HG03135 (cell line): ENCODE measurements around the gene PCYOX1L.

Experiments used
- ATAC-seq: cut with Tn5 transposase; IDR thresholded peaks from one replicate; pipeline ENCODE4 v1.9.1; 2021; ENCODE audit warnings: mild to moderate bottlenecking, moderate library complexity; ENCODE audit not compliant: unreplicated experiment

PCYOX1L gene

DNA sequence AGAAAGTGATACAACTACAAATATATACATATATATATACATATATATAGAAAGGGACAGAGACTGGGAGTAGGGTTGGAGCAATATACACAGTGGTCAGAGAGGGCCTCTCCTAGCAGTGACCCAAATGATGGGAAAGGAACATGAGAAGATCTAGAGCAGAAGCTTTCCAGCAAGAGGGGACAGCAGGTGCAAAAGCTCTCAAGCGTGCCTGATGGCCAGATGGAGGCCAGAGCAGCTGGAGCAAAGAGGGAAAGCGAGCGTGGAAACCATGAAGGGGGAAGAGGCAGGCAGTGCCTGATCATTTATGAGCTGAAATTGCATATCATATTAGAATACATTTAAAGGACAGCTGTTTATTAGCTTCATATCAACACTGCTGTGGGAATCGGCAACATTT, 20.1 kb upstream of the PCYOX1L start:
- ATAC-seq, result no peak

DNA sequence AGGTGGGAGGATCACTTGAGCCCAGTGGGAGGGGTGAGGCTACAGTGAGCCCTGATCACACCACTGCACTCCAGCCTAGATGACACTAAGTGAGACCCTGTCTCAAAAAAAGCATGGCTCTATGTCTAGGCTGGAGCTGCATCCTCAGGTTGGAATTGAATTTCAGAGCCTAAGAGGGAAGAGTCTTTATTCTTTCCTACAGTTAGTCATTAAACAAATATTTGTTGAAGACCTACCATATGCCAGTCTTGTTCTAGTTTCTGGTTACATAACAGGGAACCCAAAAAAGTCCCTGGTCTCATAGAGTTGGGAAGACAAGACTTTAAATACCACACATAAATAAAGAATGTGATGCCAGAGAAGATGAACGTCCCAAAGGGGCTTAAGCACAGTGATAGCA, 19.5 kb upstream of the PCYOX1L start:
- ATAC-seq, result no peak

DNA sequence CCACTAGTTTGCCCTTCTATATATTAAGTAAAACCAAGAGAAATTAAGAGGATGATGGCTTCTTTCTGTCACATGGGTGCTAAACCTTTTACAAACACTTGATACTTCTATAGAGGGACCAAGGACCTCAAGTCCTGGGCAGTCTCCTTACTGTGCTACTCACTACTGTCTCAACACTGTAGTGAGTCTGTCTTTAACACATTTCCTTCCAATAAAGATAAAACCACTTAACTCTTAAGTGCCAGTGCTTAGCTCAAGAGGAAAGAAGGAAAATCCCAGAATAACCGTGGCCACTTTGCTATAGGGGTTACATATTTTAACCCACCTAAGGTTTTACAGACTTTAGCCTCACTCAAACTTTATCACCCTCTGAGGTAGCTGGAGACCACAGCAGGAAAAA, 16.9 kb upstream of the PCYOX1L start:
- no peak for ATAC-seq

DNA sequence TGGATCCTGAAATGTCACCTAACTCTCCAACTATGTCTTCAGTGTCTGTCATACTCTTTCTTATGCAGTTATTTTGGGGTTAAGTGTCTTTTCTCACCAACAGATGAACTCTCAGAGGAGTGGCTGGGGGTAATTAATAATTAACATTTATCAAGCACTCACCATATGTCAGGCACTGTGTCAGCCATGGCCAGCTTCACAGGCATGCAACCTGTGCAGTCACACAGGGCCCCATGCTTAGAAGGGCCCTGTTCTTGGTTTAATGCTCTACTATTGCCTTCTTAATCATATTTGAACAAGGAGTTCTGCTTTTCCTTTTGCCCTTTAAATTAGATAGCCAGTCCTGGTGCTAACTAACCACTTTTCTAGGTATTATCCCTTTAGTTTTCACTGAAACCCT, 16.0 kb upstream of the PCYOX1L start:
- ATAC-seq, result no peak

DNA sequence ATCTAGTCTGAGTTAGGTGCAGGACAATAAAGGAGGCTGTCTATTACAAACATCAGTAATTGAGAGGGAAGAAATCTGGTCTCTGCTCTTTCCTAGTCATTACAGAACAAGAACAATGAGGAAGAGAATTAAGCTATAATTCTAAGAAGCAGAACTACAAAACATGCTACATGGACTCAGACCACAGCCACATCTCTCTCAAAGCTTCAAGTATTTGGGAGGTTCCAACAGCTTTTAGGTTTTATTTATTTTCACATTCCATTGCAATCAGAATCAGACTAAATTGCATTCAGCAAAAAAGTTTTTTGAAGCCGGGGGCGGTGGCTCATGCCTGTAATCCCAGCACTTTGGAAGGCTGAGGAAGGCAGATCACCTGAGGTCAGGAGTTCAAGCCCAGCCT, 13.7 kb upstream of the PCYOX1L start:
- no peak for ATAC-seq

DNA sequence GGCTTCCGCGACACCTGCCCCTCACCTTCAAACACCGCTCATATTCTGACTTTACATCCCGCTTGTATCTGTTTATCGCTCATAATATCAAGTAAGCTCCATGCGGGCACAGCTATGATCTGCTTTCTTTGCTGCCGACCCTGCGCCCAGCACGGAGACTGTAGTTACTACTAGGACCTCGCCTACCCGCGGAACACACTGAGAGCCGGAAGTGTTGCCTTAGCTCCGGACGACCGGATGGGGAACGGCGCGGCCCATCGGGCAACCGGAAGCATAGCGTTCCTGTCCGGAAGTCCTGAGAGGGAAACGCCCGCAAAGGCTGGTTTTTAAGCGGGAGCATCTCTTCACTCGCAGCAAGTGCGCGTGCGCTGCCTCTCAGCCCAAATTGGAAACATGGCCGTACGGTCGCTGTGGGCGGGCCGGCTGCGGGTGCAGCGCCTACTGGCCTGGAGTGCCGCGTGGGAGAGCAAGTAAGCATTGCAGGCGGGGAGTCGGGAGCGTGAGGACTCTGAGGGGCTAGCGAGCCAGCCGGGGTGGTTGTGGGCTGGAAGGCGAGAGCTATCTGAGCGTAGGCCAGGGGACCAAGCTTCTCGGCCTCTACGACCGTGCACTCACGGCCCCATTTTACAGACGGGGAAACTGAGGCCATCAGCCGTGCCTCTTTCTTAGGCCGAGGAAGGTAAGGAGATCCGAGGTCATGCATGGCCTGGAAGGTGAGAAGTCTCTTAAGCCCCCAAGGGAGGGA, 12.5 kb upstream of the PCYOX1L start, which contains the start of gene GRPEL2:
TSS of gene GRPEL2 (plus strand) at position 353 of the 745 bp plus-strand sequence. CDS start at position 394, 41 bp downstream.
- ATAC-seq, result peak; percentile 97

DNA sequence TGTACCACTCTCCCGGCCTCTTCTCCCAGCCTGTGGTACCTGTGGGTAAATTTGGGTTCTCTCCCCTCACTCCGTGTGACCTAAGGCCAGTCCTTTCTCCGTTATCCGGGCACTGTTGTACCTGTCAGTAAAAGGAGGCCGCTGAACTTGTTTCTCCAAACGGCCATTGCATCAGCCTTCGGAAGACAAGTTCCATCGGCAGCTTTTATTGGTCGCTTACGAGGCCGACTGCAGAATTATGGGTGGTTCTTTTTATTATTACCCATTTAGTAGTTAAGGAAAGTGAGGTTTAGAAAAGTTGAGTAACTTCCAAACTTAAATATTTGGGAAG, 12.0 kb upstream of the PCYOX1L start:
- ATAC-seq, result peak; percentile 6

DNA sequence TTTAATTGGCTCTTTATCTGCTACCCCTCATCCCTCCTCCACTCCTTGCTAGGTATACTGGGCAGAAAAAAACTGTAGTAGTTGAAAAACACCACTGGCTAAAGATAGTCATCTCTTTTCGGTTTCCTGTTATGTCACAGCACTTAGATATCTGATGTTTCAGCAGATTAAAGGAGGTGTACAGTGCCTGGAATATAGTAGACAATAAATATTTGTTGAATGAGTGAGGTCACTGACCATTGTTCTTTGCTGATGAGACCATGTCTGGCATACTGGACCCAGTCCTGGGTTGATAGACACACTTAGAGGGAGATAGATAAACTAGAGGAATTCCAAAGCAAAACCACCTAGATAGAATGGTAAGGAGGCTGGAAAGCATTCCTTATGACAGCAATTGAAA, 9.3 kb upstream of the PCYOX1L start:
- ATAC-seq, result no peak

DNA sequence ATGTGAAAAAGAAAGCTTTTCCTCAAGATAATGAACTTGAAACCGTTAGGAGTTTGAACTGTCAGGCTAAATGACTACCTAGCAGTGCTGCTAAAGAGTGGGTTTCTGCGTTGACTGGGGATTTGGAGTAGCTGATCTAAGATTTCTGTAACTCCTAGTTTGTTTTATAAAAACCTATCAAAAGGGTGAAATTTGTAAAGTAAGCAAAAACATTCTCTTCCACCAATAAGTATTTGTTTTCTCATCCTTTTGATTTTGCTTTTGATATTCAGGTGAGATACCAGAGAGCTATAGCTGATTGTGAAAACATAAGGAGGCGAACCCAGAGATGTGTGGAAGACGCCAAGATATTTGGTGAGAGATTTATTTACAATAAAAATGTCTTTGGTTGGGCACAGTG, 8.5 kb upstream of the PCYOX1L start:
- ATAC-seq, result no peak

DNA sequence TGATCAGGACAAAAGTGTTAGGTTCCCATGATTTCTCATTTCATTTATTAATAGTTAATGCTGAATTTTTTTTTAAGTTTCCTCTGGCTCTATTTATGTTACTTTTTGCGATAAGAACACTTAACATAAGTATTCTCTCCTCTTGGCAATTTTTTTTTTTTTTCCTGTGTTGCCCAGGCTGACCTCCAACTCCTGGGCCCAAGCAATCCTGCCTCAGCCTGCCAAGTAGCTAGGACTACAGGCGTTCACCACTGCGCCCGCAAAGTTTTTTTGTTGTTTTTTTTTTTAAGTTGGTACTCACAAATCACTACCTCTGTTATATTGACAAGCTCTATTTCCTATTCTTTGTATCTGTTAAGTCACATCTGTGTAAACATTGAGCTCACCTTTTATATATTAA, 5.7 kb upstream of the PCYOX1L start:
- no peak for ATAC-seq

DNA sequence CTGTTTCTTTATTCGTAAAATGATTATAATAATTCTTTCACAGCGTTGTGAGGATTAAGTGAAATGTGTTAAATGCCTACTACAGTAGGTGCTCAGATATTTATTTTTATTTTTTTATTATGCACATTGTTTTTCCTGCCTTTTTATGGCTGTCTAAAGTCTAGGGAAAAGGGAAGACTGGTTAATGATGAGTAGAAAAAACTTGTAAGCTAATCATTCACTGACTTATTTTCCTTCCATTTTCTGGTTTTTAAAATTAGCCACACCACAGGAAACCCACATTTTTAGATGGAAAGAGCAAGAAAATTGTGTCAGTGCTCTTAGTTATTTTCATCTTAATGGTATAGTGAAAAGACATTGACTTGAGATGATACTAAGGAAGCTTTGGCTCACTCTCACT, 3.9 kb upstream of the PCYOX1L start:
- ATAC-seq, result no peak

DNA sequence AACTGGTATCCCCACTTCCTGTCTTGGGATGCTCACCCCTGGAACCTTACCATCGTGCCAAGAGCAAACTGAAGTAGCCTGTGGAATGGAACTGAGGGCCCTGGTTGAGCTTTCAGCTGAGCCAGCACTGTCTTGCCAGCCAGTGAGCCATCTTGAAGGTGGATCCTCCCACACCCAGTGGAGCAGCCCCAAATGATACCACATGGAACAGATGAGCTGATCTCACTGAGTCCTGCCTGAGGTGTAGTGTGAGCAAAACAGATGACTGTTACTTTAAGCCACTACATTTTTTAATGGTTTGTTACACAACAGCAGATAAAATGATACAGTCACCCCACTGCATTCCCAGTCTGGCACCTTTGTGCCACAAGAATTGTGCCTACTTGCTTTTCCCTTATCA, 2.2 kb upstream of the PCYOX1L start:
- ATAC-seq, result no peak

DNA sequence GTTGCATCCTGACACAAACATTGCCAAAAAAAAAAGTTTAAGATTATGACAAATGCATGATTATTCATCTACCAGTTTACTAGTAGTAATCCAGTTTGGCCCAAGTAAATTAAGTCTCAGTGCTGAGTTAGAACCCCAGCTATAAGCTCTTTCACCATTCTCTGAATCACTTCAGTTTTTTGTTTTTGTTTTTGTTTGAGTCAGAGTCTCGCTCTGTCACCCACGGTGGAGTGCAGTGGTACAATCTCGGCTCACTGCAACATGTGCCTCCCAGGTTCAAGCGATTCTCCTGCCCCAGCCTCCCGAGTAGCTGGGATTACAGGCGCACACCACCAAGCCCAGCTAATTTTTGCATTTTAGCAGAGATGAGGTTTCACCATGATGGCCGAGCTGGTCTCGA, 1.5 kb upstream of the PCYOX1L start:
- ATAC-seq, result no peak

DNA sequence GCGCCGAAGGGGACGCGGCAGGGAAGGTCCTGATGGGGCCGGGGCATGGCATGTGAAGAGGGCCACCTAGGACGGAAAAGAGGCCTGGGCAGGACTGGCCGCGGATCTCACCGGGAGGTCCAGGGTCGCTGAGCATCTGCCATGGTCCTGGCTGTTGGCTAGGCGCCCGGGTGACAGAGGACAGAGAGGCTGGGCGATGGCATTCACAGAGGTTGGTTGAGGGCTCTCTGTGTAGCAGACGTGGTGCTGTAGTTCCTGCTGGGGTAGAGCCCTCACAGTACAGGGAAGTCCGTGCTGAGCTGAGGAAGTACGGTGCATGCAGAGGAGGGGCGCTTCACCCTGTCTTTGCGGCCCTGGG, 427 bp downstream of the PCYOX1L start:
- peak; percentile 13 for ATAC-seq

DNA sequence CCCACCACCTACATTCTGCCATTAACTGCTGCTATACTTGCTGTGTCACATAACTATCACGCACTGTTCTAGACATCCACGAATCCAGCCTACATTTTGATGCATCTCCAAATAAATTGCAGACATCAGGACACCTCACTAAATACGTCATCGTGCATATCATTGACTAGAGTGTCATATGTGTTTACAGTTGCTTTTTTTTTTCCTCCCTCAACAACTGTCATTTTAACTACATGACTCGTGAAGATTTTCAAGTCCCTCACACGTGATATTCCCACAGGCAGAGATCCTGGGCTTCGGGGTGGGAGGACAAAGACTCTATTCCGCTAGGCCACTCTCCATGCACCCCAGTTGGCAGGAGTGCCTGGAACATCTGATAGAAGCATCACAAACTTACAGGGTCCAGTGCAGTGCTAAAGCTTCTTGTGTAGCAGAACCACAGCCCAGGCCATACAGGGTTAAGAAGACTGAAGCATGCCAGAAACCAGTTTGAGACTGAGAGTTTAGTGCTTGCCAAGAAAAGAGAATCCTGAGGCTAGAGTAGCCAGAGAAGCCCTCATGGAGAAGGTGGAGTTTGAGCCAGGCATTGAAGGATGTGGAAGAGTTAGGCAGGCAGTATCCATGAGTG, 1.1 kb downstream of the PCYOX1L start:
- ATAC-seq, result no peak

DNA sequence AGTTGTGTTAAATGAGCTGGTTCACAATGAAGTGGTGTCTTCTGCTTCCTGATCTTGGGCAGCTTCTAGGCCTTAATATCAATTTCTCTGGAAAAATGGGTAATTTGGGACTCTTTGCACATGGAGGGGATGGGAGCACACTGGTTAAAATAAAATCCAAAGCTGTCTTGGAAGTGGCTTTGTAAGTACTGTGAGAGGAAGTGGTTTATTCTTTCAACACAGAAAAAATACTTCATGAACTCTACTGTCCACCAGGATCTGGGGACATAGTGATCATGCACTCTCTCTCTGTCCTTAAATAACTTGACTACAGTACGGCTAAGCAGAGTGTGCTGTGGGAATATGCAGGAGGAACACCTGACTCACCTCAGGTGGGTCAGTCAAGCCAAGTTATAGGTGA, 2.4 kb downstream of the PCYOX1L start:
- ATAC-seq, result no peak

DNA sequence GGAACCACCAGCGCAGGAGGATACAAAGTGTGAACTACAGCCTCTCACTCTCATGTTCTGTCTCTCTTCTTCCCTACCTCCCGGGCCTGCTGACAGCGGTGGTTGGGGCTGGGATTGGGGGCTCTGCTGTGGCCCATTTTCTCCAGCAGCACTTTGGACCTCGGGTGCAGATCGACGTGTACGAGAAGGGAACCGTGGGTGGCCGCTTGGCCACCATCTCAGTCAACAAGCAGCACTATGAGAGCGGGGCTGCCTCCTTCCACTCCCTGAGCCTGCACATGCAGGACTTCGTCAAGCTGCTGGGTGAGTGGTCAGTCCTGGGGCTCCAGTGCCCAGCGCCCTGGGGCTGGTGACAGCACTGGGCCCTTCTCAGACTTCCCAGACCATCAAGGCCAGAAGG, 4.7 kb downstream of the PCYOX1L start:
- no peak for ATAC-seq

DNA sequence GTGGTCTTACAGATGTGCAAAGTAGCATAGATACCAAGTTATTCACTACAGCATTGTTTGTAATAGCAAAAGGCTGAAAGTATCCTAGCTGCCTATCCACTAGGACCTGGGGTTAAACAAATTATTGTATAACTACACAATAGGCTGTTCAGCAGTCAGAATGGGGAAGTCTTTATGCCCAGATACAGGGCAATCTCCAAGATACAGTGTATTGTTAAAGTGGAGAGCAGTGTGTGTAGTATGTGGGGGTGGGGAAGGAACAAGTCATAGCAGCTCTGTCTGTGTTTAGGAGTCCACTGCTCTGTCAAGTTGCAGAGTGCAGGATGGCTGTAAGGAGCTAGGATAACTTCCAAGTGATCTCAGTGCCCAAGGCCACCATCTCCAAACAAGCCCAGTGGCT, 5.5 kb downstream of the PCYOX1L start:
- no peak for ATAC-seq

DNA sequence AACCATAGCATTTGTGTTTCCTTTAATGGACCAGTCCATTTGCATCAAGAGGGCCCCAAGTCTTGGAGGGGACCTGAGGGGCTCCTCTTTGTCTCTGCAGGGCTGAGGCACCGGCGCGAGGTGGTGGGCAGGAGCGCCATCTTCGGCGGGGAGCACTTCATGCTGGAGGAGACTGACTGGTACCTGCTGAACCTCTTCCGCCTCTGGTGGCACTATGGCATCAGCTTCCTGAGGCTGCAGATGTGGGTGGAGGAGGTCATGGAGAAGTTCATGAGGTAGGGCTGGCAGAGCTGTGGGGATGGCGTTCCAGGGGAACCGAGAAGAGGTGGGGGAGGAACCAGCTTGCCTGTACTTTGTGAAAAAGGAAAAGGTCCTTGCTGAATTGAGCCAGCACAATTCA, 6.1 kb downstream of the PCYOX1L start:
- ATAC-seq, result no peak

DNA sequence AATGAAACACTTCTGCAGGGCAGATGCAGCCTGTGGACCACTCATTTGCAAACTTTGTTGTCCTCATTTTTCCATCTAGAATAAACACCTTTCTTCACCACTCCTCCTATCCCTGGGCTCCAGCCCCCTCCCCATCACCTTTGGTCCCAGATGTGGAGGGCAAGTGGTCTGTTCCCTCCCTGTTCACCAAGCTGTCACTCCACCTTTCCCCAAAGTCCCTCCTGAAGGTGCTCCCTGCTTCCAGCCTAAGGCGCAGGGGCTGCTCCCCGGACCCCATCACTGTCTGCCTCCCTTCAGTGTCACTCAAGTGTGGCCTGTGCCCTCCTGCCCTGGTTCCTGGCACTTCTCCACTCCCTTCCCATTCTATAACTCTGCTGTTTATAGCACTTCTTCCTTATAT, 6.9 kb downstream of the PCYOX1L start:
- no peak for ATAC-seq

DNA sequence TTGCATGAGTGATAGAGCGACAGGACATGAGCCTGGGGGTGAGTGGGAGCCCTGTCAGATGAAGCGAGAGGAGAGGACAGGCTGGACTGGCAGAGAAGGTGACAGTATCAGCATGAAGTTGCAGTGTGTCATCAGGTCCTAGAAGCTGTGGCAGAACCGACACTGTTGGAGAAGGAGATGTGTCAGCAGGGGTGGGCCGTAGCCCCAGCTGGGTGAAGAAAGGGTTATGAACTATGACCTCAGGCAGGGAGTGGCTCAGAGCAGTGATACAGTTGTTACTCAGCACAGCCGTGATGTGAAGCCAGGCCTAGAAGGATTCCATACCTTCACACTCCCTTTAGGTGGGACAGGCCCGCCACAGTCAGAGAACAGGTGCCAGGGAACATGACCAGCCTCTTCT, 7.6 kb downstream of the PCYOX1L start:
- no peak for ATAC-seq

DNA sequence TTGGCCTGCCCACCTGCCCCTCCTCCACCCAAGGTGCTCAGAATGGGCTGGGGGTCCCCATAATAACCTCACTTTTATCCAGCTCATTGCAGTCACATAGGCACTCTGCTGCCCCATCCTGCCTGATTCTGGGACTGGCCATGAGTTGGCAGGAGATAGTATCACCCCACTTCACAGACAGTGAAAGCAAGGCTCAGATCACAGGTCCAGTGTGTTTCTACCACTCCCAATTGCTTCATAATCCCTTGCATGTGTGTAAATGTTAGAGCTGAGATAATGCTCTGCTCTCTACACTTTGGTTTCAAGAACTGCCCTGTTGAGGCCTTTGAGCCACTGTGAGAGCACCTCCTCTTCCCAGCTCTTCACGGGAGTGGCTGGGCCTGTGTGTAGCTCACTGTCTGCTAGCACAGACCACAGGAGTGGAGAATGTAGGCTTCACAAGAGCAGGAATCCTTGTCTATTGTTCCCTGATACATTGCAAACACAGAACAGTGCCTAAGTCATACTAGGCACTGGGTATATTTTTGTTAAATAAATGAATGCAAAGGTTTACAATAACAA, 8.4 kb downstream of the PCYOX1L start:
- ATAC-seq, result no peak
